ENCODE results near the gene NAT14. TPM values are rescaled to one million over a fixed set of nuclear protein-coding genes. Genes with fewer than 3 reads are reported as not detected.

NAT14 gene
- total RNA-seq, 1 experiment from 2014 or later = 87.7 TPM

GRCh38 chr19:55437410-55437809 is 47.6 kb upstream of the NAT14 start:
- ChIA-PET POLR2A (interaction anchor here (1.0 to 1.4 kb wide), 3 partner anchors 30 to 162 kb away, joined by 3 to 5 read pairs (median 4); partner anchors contain the start of genes FIZ1 and UBE2S), CTCF (interaction anchor here (0.5 to 1.7 kb wide), 18 partner anchors 14 to 296 kb away, joined by 3 to 13 read pairs (median 4); partner anchors contain the start of genes DNAAF3, ISOC2 and ZNF784)
- ATAC-seq = peak; percentile 73
- DNase-seq (ENCODE audit: low spot score) = peak; percentile 85
- Mint-ChIP-seq H3K36me3 (no peaks in the 10 kb centered on the region), H3K9me3 (peaks cover 3% of the 10 kb centered on the region; the same call in 1 of the 2 replicates), H3K4me3 (no peak overlapping the region), H3K27me3 (ENCODE audit: low read depth) (peaks cover 13% of the 10 kb centered on the region), H3K4me1 (peaks cover 15% of the 10 kb centered on the region), H3K27ac (no peak overlapping the region)
- 0 out of 2 replicates have a peak, but pooled peaks have one; percentile 36 for TF ChIP-seq PRDM15 (CRISPR knock-in tag; IDR thresholded peaks at IDR 0.05)
- peak; percentile 77; the same call in 1 of the 2 replicates for TF ChIP-seq TP53 (CRISPR knock-in tag; IDR thresholded peaks at IDR 0.05)
- TF ChIP-seq JUN (CRISPR knock-in tag; IDR thresholded peaks at IDR 0.05) = 0 out of 2 replicates have a peak, but pooled peaks have one; percentile 62
- peak; percentile 82; the same call in 1 of the 2 replicates for TF ChIP-seq FOXP1 (CRISPR knock-in tag; IDR thresholded peaks at IDR 0.05; ENCODE audit: borderline replicate concordance)
- peak; percentile 81 for TF ChIP-seq FOXK1 (CRISPR knock-in tag; IDR thresholded peaks at IDR 0.05)
- 0 out of 2 replicates have a peak, but pooled peaks have one; percentile 61 for TF ChIP-seq IRF1 (CRISPR knock-in tag; IDR thresholded peaks at IDR 0.05)
- TF ChIP-seq ZSCAN18 (CRISPR knock-in tag; IDR thresholded peaks at IDR 0.05) = 0 out of 2 replicates have a peak, but pooled peaks have one; percentile 13
- peak; percentile 90 for TF ChIP-seq TEAD1 (CRISPR knock-in tag; IDR thresholded peaks at IDR 0.05)
- peak; percentile 40; the same call in 1 of the 2 replicates for TF ChIP-seq ZNF121 (CRISPR knock-in tag; IDR thresholded peaks at IDR 0.05)
- TF ChIP-seq NFE2L1 (CRISPR knock-in tag; IDR thresholded peaks at IDR 0.05) = peak; percentile 86; the same call in 1 of the 2 replicates
- TF ChIP-seq MYBL2 (CRISPR knock-in tag; IDR thresholded peaks at IDR 0.05) = peak; percentile 59; the same call in 1 of the 2 replicates
- peak; percentile 97 for TF ChIP-seq FOXP4 (CRISPR knock-in tag; IDR thresholded peaks at IDR 0.05)
- peak; percentile 83 for TF ChIP-seq ZNF281 (CRISPR knock-in tag; IDR thresholded peaks at IDR 0.05)
- TF ChIP-seq MAX (CRISPR knock-in tag; IDR thresholded peaks at IDR 0.05) = peak; percentile 55; the same call in 1 of the 2 replicates
- TF ChIP-seq ARID4B (CRISPR knock-in tag; IDR thresholded peaks at IDR 0.05; ENCODE audit: borderline replicate concordance) = peak; percentile 95
- no peak for TF ChIP-seq ZMAT4 (CRISPR knock-in tag; IDR thresholded peaks at IDR 0.05)
- TF ChIP-seq ATF1 (CRISPR knock-in tag; IDR thresholded peaks at IDR 0.05) = no peak
- no peak for TF ChIP-seq ZNF671 (CRISPR knock-in tag; IDR thresholded peaks at IDR 0.05)
- TF ChIP-seq CREB1 (CRISPR knock-in tag; IDR thresholded peaks at IDR 0.05) = 0 out of 2 replicates have a peak, but pooled peaks have one; percentile 35
- peak; percentile 78 for TF ChIP-seq SMAD4 (CRISPR knock-in tag; IDR thresholded peaks at IDR 0.05)
- no peak for TF ChIP-seq NR1H2 (CRISPR knock-in tag; IDR thresholded peaks at IDR 0.05)
